Right ventricle myocardium superior (tissue), 1 donor: ENCODE data around the gene KCNJ9. TPM values are rescaled to one million over a fixed set of nuclear protein-coding genes. Genes with fewer than 3 reads are reported as not detected.
A peak's percentile ranks its signal among the peaks of the same experiment; 100 is the strongest.
"Not testable (repeated sequence)": the region's sequence is repeated elsewhere in the genome, so short reads cannot be mapped to it uniquely, and the experiment has no call there.

ENCODE experiments used
- ATAC-seq: fragments of 200-7000 bp; cut with Tn5 transposase; one replicate; pipeline ENCODE4 v1.9.1; 2020; ENCODE audit warnings: mild to moderate bottlenecking; ENCODE audit not compliant: poor library complexity
- DNase-seq: peaks from one replicate; pipeline ENCODE4 v3.0.0-alpha.2; 2020
- intact Hi-C: fragments of 100-400 bp; cut with DNase I; formaldehyde crosslinking; loops from one replicate; pipeline ENCODE4 v1.11.2; 2022
- long read RNA-seq: library from polyadenylated mRNA; unstranded; transcript quantifications from one replicate; pipeline ENCODE4 v2.0.0, GENCODE V29; 2021
- total RNA-seq: library from RNA; stranded (reverse); fragmentation: NEBNext Ultra II Directional; extraction: Animal tissue kit (Norgen Biotek cat#: 25700); gene quantifications from one replicate; pipeline ENCODE4 v1.2.1, GENCODE V29; 2021
- donor health status: DM: no; HTN: yes; CAD: no; lungs with severe emphysema.

Gene KCNJ9
- total RNA-seq, result not detected
- long read RNA-seq, result 0 reads

DNA sequence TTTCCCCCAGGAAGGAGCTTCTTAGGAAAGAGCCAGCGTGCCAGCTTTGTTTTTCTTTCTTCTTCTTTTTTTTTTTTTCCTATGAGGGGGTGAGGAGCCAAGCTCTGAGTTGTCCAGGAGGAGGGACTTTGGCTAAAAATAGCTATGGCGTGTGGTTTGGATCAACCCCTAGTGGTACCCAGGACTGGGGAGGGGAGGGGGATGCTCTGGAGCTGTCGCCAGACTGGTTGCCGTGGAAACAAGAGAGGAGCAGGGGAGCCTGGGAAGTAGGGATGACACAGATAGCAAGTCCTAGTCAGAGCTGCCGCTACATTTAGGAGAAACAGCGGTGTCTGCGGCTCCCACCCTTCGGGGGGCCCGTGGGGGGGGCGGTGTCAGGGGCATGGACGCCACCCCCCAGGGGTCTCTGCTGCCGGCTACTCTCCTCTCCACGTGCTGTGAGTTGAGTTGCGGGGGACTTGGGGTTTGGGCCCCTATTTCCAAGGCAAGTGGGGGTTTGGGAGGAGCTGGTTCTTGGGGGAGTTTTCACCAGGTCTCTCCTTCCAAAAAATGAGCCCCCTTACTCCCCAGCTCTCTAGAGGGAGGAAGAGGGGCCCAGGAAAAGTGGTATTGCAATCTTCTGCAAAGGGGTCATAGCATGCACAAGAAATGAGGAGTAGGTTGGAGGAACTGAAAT lies at the start of gene KCNJ9:
KCNJ9 (plus strand) TSS at position 278 of the 676 bp plus-strand sequence. CDS start 2,493 bp downstream, outside the sequence.
- DNase-seq (no peak), ATAC-seq (no peak)
- intact Hi-C loops, result loop anchor here (5.0 to 10.0 kb wide), 2 partner anchors 34 to 293 kb away; no protein-coding TSS in a partner anchor

DNA sequence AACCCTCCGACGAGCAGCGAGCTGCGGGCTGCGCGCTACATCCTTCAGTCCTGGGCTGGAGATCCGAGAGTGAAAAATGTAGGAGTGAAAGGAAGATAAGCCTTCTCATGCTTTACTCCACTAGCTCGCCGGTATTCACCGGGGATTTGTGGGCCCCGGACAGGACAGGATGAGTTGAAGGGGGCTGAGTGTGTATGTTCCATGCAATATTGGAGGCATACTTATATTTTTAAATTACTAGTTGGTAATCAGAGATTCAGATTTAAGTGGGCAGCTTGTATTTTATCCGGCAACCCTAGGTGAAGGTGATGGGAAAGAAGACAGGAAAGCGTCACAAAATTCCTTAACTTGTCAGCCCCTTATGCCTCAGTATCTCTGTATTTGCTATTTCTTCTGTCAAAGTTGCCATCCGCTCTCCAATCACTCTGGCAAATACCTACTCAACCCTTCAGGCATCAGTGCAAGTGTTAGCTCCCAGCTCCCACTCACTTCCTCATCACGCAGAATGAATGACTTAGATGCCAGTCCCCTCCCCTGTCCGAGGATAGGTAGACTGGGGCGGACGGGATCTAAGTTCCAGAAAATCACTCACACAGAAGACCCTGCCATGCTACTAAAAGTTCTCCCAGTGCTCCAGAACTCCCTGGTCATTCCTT lies 49.0 kb upstream of the KCNJ9 start:
- intact Hi-C loops, result no loop called here
- DNase-seq (no peak), ATAC-seq (peak; percentile 63)

- intact Hi-C loops, result no loop called here
- ATAC-seq, result no peak
- DNase-seq, result no peak
Measured at GRCh38 chr1:160040476-160040875, 40.9 kb upstream of the KCNJ9 start.

DNA sequence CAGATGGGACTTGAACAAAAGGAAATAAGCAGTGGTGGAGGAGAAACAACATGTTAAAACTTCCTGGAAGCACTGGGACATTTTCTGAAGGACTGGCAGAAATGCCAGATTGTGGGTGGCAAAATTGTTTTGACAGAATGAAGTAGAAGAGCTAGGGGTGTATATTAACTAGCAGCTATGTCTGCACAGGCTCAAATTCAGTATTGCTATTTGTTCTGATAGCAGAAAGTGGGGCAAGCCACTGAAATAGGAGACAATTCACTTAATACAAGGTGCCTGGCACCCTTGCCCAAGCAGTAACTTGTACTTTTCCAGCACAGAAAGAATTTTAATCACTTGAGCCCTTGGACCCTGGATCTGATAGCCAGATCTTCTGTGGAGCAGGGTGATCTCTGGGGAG lies 37.8 kb upstream of the KCNJ9 start:
- ATAC-seq (no peak), DNase-seq (no peak)
- intact Hi-C loops, result no loop called here

GRCh38 chr1:160045653-160046052 lies 35.7 kb upstream of the KCNJ9 start:
- ATAC-seq (no peak), DNase-seq (no peak)
- intact Hi-C loops, result loop anchor here (5.0 kb wide), 1 partner anchor 37 kb away; the partner anchor contains the start of gene KCNJ9

DNA sequence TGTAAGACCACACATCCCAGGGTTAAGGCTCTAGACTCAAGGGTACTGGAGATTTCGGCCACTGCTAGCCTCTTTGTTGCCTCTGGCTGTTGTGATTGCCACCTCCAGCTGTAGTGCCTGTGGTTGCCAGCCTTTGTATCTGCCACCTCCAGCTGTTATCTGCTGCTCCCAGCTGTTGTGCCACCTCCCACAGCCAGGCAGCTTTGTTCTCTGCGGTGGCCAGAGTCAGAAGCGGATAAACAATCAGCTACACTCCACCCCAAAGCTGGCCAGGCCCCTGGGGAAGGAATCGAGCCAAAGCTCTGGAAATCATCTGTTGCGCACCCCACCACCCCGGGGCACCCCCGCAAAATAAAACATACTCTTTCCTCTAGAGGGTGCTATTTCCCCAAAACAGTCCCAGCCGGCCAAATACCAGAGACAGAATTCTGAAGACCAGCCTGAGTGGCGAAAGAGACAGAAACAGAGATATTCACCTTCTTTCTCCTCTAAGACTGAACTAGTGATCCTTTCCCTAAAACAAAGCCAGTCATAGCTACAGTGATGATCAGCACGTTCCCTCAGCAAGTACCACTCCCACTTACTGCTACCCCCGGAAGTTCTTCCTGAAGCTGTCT lies 34.7 kb upstream of the KCNJ9 start:
- peak; percentile 68 for DNase-seq
- intact Hi-C loops, result loop anchor here (5.0 kb wide), 1 partner anchor 36 kb away; the partner anchor contains the start of gene KCNJ9
- peak; percentile 91 for ATAC-seq

- no peak for ATAC-seq
- no peak for DNase-seq
- intact Hi-C loops, result loop anchor here (5.0 kb wide), 1 partner anchor 35 kb away; the partner anchor contains the start of gene KCNJ9
Measured at GRCh38 chr1:160047111-160047991, 34.0 kb upstream of the KCNJ9 start.

DNA sequence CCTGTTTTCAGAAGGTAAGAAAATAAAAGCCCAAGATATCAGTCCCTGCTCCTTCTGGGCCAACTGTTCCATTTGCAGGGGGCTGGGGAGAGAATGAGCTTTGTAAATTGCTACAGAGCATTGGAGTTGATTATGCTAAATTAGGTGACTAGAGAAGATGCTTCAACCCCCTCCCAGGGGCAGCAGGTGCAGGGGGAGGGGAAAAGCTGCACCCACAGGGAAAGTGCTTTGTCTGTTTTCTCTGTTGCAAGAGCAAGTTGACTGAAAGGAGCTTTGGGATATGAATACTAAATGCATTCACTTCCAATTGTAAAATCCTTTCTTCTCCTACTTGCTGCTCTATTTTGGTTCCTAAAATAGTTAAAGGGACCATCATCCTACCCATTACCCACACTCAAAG lies 33.0 kb upstream of the KCNJ9 start:
- DNase-seq (no peak), ATAC-seq (no peak)
- intact Hi-C loops, result loop anchor here (5.0 kb wide), 1 partner anchor 34 kb away; the partner anchor contains the start of gene KCNJ9

GRCh38 chr1:160049101-160049500 lies 32.2 kb upstream of the KCNJ9 start:
- ATAC-seq (no peak), DNase-seq (no peak)
- intact Hi-C loops, result loop anchor here (5.0 kb wide), 1 partner anchor 33 kb away; the partner anchor contains the start of gene KCNJ9

DNA sequence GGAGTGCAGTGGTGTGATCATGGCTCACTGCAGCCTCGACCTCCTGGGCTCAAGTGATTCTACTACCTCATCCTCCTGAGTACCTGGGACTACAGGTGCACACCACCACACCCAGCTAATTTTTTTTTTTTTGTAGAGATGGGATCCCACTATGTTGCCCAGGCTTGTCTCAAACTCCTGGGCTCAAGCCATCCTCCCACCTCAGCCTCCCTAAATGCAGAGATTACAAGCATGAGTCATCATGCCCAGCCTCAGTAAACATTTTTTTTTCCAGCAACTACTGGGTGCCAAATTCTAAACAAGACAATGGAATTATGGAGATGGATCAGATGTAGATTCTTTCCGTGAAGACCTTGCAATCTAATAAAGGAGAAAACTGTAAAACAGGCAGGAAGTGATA lies 31.2 kb upstream of the KCNJ9 start:
- DNase-seq, ATAC-seq, intact Hi-C loops: not testable (repeated sequence)

DNA sequence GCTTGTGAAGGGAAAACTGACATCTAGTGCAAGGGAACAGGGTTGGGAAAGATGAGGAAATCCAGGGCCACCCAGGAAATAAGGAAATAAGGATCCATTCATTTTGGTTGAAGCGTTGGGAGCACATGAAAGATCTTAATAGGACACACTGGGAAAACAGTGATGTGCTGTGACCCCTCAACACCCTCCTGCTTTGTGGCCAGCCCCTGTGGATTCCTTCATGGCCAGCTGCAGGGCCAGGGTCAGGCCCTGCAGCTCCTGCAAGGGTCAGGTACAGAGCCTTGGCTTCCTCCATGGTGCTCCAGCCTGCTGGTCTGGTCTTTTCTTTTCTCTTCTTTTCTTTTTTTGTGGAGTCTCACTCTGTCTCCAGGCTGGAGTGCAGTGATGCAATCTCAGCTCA lies 30.7 kb upstream of the KCNJ9 start:
- intact Hi-C loops, result no loop called here
- no peak for DNase-seq
- no peak for ATAC-seq

- intact Hi-C loops, result no loop called here
- DNase-seq, result no peak
- no peak for ATAC-seq
Measured at GRCh38 chr1:160052936-160053335, 28.4 kb upstream of the KCNJ9 start.

GRCh38 chr1:160053548-160054365 lies 27.6 kb upstream of the KCNJ9 start:
- no peak for ATAC-seq
- no peak for DNase-seq
- intact Hi-C loops, result no loop called here

DNA sequence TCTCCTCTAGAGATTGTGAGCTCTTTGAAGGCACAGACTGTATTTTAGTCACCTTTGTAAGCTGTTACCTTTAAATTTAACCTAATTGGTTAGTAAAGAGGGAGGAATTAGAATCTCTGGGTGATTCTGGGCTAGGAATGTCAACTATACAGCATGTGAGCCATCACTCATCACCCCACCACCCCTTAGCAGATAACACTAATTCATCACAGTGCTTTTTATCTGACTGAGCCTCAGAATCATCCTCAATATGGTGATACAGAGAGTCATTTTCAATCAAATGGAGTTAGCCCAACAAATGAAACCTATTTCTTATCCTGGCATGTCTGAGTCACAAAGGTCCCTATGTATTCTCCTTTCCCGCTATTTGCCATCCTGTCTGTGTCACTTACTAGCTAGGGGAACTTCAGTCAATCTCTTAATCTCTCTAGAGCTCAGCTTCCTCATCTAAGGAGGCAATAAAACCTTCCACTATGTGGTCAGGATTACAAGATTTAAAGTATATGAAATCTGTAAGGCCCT lies 24.6 kb upstream of the KCNJ9 start:
- intact Hi-C loops, result no loop called here
- DNase-seq (no peak), ATAC-seq (no peak)

DNA sequence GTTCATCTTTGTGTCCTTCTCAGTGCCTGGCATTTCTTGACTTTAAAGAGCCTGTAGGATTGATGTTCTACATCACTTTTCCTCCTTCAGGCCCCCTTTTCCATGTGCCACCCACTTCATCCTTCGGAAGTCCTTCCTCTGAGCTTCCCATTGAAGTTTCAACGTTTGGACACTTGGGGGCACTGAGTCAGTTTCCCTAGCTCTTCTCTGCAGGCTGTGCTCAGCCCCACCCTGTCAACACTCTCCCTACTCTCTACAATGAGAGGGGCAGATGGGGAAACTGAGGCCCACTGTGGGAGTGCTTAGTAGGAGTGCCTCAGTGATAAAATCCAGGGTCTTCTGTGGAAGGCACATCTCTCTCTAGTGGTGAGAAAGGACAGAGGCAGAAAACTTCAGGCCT lies 23.3 kb upstream of the KCNJ9 start:
- ATAC-seq (no peak), DNase-seq (no peak)
- intact Hi-C loops, result no loop called here

DNA sequence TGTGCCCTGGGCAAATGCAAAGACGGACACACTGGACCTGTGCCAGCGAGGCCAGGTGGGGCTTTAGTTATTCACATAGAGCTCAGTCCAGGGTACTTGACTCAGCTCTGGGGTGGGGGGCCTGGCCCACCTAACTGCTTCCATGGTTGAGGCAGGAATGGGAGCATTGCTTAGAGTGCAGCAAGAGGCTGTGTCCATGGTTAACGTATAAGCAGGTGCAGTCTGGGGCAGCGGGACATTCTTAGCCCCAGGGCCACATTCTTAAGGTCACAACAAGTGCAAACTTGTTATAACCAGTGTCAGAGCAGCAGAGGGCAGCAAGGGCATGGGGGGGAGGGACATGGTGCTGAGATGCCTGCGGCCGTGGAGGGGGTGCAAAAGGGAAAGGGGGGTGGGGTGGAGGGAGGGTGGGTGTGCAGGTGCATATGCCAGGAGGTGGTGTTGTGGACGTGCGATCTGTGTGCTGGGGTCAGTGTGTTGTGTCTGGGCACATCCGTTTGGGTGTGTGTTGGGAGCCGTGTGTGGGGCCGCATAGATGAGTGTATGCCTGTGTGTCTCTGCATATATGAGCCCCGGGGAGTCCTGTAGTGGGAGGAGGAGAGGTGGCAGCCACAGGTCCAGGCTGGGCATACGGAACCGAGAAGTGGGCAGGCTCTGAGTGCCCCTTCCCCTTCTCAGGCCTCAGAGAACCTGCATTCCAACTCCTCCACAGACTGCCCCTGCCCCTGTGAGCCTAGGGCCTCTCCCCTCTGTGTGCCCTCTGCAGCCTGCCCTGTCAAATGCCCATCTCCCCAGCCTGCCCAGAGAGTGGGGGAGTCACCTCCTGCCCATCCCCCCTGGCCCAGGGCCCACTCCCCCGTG lies 19.7 kb upstream of the KCNJ9 start:
- intact Hi-C loops, result no loop called here
- no peak for ATAC-seq
- no peak for DNase-seq

DNA sequence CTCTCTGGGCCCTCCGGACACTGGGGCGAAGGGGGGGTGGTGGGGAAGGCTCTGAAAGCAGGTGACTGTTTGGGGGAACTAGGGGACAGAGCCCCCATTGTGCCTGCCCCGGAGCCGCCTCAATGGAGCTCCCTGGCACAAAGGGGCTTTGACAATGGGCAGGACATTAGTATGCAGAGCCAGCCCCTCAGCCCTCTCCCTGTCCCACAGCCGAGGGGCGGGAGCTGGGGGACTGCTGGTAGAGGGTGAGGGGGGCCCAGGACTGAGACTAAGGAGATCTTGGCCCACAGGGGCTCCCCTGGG lies 19.2 kb upstream of the KCNJ9 start:
- DNase-seq (no peak), ATAC-seq (no peak)
- intact Hi-C loops, result no loop called here
